WI38 (cell line): Measurements from ENCODE around the gene CNOT9.

ENCODE experiments used
- H3K4me3 ChIP-seq: 2 replicates; pipeline ENCODE4 v1.5.1; 2011; ENCODE audit warnings: low read depth, mild to moderate bottlenecking, control low read depth, low read length
- CTCF ChIP-seq: IDR thresholded peaks from 2 replicates; pipeline ENCODE4 v1.5.1; 2012; ENCODE audit warnings: low read depth, mild to moderate bottlenecking, control low read depth, low read length

Gene CNOT9

GRCh38 chr2:218615868-218616315, 47.3 kb downstream of the CNOT9 start:
- TF ChIP-seq CTCF: no peak
- H3K4me3 ChIP-seq: no peak overlapping the region

GRCh38 chr2:218618102-218618860, 49.6 kb downstream of the CNOT9 start:
- TF ChIP-seq CTCF: no peak
- no peak overlapping the region for H3K4me3 ChIP-seq

- no peak overlapping the region for H3K4me3 ChIP-seq
Observed at GRCh38 chr2:218621007-218621406, 52.4 kb downstream of the CNOT9 start.

GRCh38 chr2:218622606-218623365, 54.1 kb downstream of the CNOT9 start:
- no peak overlapping the region for H3K4me3 ChIP-seq
- no peak for TF ChIP-seq CTCF

More at GRCh38 chr2:218621007-218621406, 52.4 kb downstream of the CNOT9 start:
- TF ChIP-seq CTCF: no peak

GRCh38 chr2:218623366-218623705, 54.7 kb downstream of the CNOT9 start:
- no peak for TF ChIP-seq CTCF
- no peak overlapping the region for H3K4me3 ChIP-seq

- H3K4me3 ChIP-seq: no peak overlapping the region
- TF ChIP-seq CTCF: no peak
Observed at GRCh38 chr2:218626369-218626768, 57.7 kb downstream of the CNOT9 start.

- no peak for TF ChIP-seq CTCF
- H3K4me3 ChIP-seq: no peak overlapping the region
Observed at GRCh38 chr2:218627939-218628338, 59.3 kb downstream of the CNOT9 start.
